ENCODE results near the gene GIGYF2. TPM values are rescaled to one million over a fixed set of nuclear protein-coding genes. Genes with fewer than 3 reads are reported as not detected.

Gene GIGYF2
- total and polyA plus RNA-seq, 2 of the 4 experiments (the other 2 are of a cell fraction), result 14.7 to 66.0 TPM

DNA sequence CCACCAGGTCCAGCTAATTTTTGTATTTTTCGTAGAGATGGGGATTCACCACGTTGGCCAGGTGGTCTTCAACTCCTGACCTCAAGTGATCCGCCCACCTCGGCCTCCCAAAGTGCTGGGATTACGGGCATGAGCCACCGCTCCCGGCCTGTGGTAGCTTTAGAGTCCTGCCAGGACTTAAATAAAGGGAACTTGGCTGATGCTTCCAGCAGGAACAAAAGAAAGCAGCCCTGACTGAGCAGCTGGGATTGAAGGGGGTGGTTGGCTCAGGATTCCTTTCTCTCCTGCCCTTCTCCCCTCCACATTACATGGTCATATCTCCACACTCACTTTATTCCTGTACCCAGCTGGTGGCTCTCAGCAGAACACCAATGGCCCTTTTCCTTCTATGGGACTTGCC lies 43.7 kb upstream of the GIGYF2 start:
- Histone ChIP-seq H3K9me3 (ENCODE audit: control insufficient read depth, insufficient read depth, low read length) (no peaks in the 10 kb centered on the region), H2BK5ac (ENCODE audit: low read depth, low read length, poor library complexity, severe bottlenecking) (no peak overlapping the region), H2AFZ (replicated peaks; ENCODE audit: low read length, poor library complexity) (no peak overlapping the region), H2BK20ac (ENCODE audit: low read depth, low read length) (no peak overlapping the region), H3K18ac (ENCODE audit: low read depth, low read length) (no peak overlapping the region), H3K27ac (ENCODE audit: insufficient read depth, low read length) (no peak overlapping the region), H3K56ac (ENCODE audit: extremely low read depth, insufficient read depth, low read length) (no peak overlapping the region), H3K27me3 (ENCODE audit: control insufficient read depth, insufficient read depth, low read length) (peaks cover 17% of the 10 kb centered on the region), H4K20me1 (ENCODE audit: insufficient read depth, low read length) (no peaks in the 10 kb centered on the region), H4K91ac (ENCODE audit: insufficient read depth, low read depth, low read length) (no peak overlapping the region), H3K79me1 (ENCODE audit: low read depth in 1 of 2, low read length in 2 of 2) (no peaks in the 10 kb centered on the region), H3K14ac (replicated peaks; ENCODE audit: low read depth, low read length) (no peak overlapping the region), H3K4me2 (ENCODE audit: low read depth, low read length) (no peak overlapping the region), H3K9me1 (ENCODE audit: insufficient read depth, low read length) (no peaks in the 10 kb centered on the region), H3K4ac (ENCODE audit: low read depth, low read length) (no peak overlapping the region), H2BK120ac (ENCODE audit: low read depth, low read length) (no peak overlapping the region), H3K36me3 (ENCODE audit: control insufficient read depth, insufficient read depth, low read length) (no peaks in the 10 kb centered on the region), H2BK15ac (ENCODE audit: low read depth, low read length) (no peak overlapping the region), H3K4me1 (ENCODE audit: control insufficient read depth, insufficient read depth, low read length) (no peaks in the 10 kb centered on the region), H2AK9ac (replicated peaks; ENCODE audit: low read depth, low read length, poor library complexity) (no peak overlapping the region), H4K8ac (ENCODE audit: low read depth in 2 of 2, low read length in 2 of 2) (no peak overlapping the region), H2AK5ac (ENCODE audit: low read depth, low read length) (no peak overlapping the region), H4K5ac (ENCODE audit: low read depth, low read length) (no peak overlapping the region), H3K4me3 (ENCODE audit: insufficient read depth, low read depth, low read length) (no peak overlapping the region), H3K23ac (ENCODE audit: low read depth, low read length) (no peak overlapping the region), H3K9ac (ENCODE audit: low read depth, low read length) (no peak overlapping the region)
- no TSS peak for BruUV-seq (replicated peaks)
- ATAC-seq (ENCODE audit: low read depth), result no peak
- in situ Hi-C loops (cut with MboI; ENCODE audit: low sequenced_read_pairs), result no loop called here
- no peak for DNase-seq
- dilution Hi-C loops (cut with HindIII; ENCODE audit: low sequenced_read_pairs, unreplicated experiment), result no loop called here
- intact Hi-C loops (cut with micrococcal nuclease), result no loop called here
- CTCF ChIA-PET, result interaction anchor here (1.3 kb wide), 1 partner anchor 10 kb away, joined by 3 read pairs; no protein-coding TSS in a partner anchor
- no CpG with 5 or more reads among the region's 7 CpGs for WGBS, 2 experiments (ENCODE audit: extremely low coverage in 2 of 2, insufficient read length in 1 of 2)
- TF ChIP-seq MAFK (IDR thresholded peaks at IDR 0.05; ENCODE audit: low read depth, low read length) (no peak), MAZ (IDR thresholded peaks at IDR 0.05; ENCODE audit: borderline replicate concordance, low read depth, low read length) (no peak), RCOR1 (IDR thresholded peaks at IDR 0.05; ENCODE audit: insufficient replicate concordance, low read length) (no peak), POLR2A (IDR thresholded peaks at IDR 0.05; ENCODE audit: low read depth, low read length) (no peak), MXI1 (IDR thresholded peaks at IDR 0.05; ENCODE audit: borderline replicate concordance, low read depth, low read length) (no peak), NFE2L2 (IDR thresholded peaks at IDR 0.05; ENCODE audit: low read depth, low read length) (no peak), BHLHE40 (IDR thresholded peaks at IDR 0.05; ENCODE audit: low read depth, low read length) (no peak), CEBPB (IDR thresholded peaks at IDR 0.05; ENCODE audit: low read depth, low read length) (no peak), RFX5 (IDR thresholded peaks at IDR 0.05; ENCODE audit: low read depth, low read length) (no peak), SMC3 (IDR thresholded peaks at IDR 0.05; ENCODE audit: low read depth, low read length) (no peak), FOS (IDR thresholded peaks at IDR 0.05; ENCODE audit: low read depth, low read length) (no peak), CHD1 (IDR thresholded peaks at IDR 0.05; ENCODE audit: low read depth, low read length) (no peak), RAD21 (IDR thresholded peaks at IDR 0.05; ENCODE audit: low read length) (no peak)
- TF ChIP-seq, protein P1, sequence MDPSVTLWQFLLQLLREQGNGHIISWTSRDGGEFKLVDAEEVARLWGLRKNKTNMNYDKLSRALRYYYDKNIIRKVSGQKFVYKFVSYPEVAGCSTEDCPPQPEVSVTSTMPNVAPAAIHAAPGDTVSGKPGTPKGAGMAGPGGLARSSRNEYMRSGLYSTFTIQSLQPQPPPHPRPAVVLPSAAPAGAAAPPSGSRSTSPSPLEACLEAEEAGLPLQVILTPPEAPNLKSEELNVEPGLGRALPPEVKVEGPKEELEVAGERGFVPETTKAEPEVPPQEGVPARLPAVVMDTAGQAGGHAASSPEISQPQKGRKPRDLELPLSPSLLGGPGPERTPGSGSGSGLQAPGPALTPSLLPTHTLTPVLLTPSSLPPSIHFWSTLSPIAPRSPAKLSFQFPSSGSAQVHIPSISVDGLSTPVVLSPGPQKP (IDR thresholded peaks at IDR 0.05; ENCODE audit: borderline replicate concordance, low read depth, low read length), result no peak
- TF ChIP-seq, protein P2, sequence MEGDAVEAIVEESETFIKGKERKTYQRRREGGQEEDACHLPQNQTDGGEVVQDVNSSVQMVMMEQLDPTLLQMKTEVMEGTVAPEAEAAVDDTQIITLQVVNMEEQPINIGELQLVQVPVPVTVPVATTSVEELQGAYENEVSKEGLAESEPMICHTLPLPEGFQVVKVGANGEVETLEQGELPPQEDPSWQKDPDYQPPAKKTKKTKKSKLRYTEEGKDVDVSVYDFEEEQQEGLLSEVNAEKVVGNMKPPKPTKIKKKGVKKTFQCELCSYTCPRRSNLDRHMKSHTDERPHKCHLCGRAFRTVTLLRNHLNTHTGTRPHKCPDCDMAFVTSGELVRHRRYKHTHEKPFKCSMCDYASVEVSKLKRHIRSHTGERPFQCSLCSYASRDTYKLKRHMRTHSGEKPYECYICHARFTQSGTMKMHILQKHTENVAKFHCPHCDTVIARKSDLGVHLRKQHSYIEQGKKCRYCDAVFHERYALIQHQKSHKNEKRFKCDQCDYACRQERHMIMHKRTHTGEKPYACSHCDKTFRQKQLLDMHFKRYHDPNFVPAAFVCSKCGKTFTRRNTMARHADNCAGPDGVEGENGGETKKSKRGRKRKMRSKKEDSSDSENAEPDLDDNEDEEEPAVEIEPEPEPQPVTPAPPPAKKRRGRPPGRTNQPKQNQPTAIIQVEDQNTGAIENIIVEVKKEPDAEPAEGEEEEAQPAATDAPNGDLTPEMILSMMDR (conservative IDR thresholded peaks at IDR 0.05; ENCODE audit: low read depth, low read length), result no peak
- TF ChIP-seq, protein P3, sequence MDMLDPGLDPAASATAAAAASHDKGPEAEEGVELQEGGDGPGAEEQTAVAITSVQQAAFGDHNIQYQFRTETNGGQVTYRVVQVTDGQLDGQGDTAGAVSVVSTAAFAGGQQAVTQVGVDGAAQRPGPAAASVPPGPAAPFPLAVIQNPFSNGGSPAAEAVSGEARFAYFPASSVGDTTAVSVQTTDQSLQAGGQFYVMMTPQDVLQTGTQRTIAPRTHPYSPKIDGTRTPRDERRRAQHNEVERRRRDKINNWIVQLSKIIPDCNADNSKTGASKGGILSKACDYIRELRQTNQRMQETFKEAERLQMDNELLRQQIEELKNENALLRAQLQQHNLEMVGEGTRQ (IDR thresholded peaks at IDR 0.05; ENCODE audit: low read depth, low read length), result no peak
- POLR2A ChIA-PET (ENCODE audit: unreplicated experiment), result no interaction called here

All from IMR-90 (cell line).